HL-60/S4 (cell line): ENCODE results near the gene BPGM.

Experiments
- in situ Hi-C: fragments of 300-500 bp; cut with MboI; formaldehyde crosslinking; loops from 2 replicates; pipeline ENCODE4 v1.14.3; 2022; ENCODE audit warnings: low sequenced_read_pairs

The BPGM gene

GRCh38 chr7:134694767-134695166 lies 48.1 kb downstream of the BPGM start:
- in situ Hi-C loops = no loop called here

DNA sequence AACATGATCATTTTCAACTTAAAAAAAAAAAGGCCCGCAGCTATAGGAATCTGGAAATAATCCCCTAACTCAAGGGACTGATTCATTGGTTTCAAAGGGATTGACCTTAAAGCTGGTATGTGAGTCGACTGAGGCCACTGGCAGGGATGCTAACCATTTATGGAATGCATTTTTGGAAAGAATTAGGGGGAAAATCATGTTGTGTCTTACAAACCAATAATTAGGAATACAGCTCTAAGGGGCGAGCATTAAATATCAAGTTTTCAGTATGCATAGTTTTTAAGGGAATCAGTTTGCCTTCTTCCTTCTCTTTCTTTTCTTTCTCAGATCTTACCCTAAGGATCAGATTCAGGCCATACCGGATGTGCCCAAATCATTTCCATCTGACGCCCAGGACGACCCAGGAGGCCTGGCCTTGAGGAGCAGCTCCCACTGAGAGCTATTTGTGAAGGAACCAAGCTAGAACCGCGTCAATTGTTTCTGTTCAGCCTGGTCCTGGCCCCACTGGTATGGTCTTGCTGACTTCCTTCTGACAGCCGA lies 48.7 kb downstream of the BPGM start:
- in situ Hi-C loops = no loop called here

- in situ Hi-C loops = no loop called here
These were observed 49.6 kb downstream of the BPGM start for GRCh38 chr7:134696261-134696660.

GRCh38 chr7:134697205-134697886 lies 50.7 kb downstream of the BPGM start:
- in situ Hi-C loops = no loop called here

DNA sequence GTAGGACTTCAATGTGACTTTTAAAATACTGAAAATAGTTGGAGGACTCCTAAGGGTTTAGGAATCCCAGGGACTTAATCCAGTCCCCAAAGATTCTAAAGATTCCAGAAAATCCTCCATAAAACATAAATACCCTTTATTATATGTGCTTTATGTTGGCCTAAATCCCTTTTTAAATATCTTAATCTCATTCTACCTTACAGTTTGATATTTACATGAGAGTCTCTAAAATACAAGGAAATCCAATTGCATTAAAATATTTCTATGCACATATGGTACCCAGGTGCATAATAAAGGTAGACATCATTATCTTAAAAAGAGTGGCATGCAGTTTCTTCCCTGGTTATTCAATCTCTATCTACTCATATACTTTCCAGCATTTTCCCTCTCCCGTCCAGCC lies 51.8 kb downstream of the BPGM start:
- in situ Hi-C loops = no loop called here

- in situ Hi-C loops = no loop called here
These were observed 52.6 kb downstream of the BPGM start for GRCh38 chr7:134699021-134699818.

DNA sequence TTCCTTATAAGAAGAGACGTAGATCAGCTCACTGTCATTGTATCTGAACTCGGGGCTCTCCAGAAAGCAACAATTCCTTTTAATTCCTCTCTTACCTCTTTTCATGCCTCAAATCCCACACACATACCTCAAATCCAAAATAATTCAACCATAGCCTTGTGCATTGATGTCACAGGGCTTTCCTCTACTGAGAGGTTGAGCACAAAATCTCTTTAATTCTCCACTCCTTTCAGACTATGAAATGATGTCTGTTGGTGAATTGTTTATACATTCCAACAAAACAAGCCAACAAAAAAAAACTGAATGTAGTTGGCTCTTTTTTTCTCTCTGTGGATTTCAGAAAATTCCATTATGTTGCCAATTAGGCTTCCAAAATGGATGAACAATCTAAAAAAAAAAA lies 53.2 kb downstream of the BPGM start:
- in situ Hi-C loops = no loop called here

- in situ Hi-C loops = no loop called here
These were observed 54.6 kb downstream of the BPGM start for GRCh38 chr7:134701272-134701671.

- in situ Hi-C loops = no loop called here
These were observed 56.0 kb downstream of the BPGM start for GRCh38 chr7:134702366-134703240.

DNA sequence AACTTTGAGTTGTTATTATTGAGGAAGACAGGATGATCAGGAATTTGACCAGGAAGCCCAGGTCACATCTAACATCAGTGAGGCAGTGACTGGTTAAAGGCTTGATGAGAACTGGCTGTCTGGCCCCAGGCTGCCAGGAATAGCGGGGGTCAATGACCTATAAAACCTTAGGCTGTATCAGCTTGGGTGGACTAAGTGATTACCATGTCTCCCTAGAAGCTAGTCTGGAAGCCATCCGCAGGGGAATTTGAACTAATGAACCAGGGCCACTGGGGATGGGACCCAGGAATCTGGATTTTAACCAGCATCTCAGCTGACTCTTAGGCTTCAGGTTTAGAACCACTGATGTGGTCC lies 56.6 kb downstream of the BPGM start:
- in situ Hi-C loops = no loop called here

DNA sequence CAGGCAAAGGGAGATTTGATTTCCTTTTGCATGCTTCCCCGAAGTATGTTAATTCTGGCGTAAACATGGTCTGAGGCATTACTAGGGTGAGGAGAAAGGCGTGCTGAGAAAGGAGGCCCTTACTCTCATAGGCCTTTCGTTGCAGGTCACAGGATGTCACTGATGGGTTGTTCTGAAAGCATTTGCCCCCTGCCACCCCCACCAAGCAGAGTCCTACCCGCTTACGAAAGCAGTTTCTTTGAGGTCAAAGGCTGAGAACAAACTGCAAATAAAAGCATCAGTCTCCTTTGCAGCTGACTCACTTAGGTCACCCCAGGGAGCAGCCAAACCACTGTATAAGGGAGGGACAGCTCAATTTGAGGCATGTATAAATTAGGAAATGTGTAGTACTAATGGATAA lies 57.1 kb downstream of the BPGM start:
- in situ Hi-C loops = no loop called here

DNA sequence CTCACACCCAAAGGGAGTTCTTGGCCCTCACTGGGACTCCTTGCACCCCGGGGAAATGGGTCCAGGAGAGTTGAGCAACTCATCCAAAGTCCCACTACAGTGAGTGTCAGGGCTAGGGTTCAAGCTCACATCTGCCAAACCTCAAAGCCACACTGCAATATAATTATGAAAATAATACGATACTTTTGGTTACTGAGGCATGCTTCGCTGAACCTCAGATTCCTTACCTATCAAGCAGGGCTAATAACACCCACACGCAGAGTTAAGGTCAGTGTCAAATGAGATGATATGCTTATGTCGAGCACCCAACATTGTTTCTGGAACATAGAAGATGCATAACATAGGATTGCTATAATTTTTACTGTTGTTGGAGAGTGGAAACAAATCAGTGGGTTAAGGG lies 58.2 kb downstream of the BPGM start:
- in situ Hi-C loops = no loop called here

DNA sequence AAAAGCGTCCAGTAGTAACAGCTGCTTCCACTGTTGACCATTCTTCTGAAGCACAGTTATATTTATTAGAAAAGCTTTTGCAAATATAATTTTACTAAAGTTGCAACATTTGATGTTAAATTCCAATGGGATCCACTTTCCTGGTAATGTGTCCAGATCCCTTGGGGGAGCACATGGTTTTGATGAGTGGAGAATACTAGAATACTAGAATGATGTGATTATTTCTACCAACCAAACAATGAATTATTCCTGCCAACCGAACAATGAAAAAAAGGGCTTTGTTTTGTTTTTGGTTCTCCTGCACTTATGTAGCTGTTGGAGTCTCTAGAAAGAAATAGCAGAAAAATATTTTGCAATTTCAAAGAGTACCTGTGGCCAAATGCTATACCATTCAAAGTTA lies 59.1 kb downstream of the BPGM start:
- in situ Hi-C loops = no loop called here

- in situ Hi-C loops = no loop called here
These were observed 59.8 kb downstream of the BPGM start for GRCh38 chr7:134706468-134706867.

DNA sequence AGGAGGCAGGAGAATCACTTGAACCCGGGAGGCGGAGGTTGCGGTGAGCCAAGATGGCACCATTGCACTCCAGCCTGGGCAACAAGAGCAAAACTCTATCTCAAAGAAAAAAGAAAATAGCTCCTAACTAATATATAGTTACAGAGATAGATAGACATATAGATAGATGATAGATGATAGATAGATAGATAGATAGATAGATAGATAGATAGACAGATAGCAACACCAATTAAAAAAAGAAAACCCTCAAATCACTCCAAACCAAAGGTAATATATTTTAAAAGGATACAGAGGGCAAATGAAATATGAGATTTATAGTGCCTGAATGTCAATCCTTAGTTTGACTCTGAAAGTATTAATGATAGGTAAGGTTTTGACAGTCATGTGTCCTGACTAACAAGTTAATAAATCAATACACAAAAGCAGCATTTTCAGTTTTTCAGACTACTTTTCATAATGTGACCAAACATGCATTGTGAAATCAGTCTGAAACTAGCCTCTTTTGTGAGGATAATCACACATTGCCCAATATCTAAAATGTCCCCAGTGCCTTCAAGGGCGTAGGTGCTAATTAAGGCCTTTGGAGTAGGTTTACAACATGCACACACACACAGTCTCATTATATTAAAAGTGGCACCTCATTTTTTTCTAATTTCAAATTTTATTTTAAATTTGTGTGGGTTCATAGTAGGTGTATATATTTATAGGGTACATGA lies 61.2 kb downstream of the BPGM start:
- in situ Hi-C loops = no loop called here

- in situ Hi-C loops = no loop called here
These were observed 62.0 kb downstream of the BPGM start for GRCh38 chr7:134708692-134709091.

DNA sequence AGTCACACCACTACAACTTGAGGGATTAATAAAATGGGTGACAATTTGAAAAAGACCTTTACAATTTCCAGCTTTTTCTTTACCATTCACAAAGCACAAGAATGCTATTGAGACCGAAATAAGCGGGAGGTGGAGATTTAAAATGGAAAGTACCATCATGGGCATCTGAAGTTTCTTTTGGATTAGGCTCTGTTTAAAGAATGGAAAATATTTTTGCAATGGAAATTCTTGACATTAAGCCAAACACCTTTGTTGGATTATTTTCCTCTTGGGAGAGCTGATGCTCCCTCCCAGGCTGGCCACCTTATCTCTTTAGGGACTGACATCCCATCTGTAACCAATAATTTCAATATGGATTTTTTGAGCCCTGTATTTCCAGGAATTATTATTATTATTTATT lies 62.5 kb downstream of the BPGM start:
- in situ Hi-C loops = no loop called here

DNA sequence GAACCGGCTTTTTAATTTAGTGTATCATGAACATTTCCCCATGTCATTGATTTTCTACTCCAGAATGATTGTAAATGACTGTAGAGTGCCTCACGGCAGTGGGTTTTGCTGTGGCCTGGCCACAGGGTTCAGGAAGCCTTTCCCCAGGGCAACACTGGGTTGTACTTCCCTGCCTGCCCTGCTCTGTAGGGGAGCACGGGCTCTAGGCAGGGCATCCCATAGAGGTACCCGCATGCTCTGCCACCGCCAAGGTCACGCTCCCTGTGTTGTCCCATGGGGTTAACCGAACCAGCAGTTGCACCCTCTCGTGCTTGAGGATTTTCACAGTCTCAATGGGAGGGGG lies 63.8 kb downstream of the BPGM start:
- in situ Hi-C loops = no loop called here

DNA sequence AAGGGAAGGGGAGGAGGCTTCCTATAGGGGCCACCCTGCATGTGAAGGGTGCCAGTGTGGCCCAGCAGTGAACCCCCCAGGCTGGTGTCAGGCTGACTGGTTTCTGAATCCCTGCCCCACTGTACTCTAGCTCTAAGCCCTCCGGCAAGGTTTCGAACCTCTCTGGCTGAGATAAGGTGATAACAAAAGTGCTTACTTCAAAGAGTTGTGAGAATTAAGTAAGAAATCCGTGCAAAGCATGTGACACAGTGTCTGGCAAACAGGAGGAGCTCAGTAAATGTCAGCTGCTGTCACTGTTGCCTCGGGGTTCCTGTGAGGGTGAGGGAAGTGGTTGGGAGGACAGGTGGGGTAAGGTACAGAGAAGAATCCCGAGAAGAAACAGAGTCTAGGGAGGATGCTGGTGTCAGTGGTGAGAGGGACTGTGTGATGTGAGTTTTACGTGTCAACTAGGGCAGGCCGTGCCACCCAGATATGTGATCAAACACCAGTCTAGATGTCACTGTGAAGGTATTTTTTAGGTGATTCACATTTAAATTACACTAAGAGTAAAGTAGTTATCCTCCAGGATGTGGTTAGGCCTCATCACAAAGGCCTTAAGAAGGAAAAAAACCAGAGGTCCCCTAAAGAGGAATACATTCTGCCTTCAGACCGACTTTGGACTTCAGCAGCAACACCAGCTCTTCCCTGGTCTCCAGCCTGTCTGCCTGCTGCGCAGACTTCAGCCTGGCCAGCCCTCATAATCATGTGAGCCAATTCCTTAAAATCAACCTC lies 64.4 kb downstream of the BPGM start:
- in situ Hi-C loops = no loop called here

- in situ Hi-C loops = no loop called here
These were observed 65.5 kb downstream of the BPGM start for GRCh38 chr7:134712196-134712595.
